ENCODE measurements around the gene SF3A2.

Gene SF3A2

GRCh38 chr19:2214251-2214650 lies 22.4 kb upstream of the SF3A2 start:
- TF ChIP-seq, protein P1, sequence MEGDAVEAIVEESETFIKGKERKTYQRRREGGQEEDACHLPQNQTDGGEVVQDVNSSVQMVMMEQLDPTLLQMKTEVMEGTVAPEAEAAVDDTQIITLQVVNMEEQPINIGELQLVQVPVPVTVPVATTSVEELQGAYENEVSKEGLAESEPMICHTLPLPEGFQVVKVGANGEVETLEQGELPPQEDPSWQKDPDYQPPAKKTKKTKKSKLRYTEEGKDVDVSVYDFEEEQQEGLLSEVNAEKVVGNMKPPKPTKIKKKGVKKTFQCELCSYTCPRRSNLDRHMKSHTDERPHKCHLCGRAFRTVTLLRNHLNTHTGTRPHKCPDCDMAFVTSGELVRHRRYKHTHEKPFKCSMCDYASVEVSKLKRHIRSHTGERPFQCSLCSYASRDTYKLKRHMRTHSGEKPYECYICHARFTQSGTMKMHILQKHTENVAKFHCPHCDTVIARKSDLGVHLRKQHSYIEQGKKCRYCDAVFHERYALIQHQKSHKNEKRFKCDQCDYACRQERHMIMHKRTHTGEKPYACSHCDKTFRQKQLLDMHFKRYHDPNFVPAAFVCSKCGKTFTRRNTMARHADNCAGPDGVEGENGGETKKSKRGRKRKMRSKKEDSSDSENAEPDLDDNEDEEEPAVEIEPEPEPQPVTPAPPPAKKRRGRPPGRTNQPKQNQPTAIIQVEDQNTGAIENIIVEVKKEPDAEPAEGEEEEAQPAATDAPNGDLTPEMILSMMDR (conservative IDR thresholded peaks at IDR 0.05; ENCODE audit: low read length), result no peak
- no peak overlapping the region for H3K4me3 ChIP-seq (ENCODE audit: low read length)
- DNase-seq (ENCODE audit: low read depth), result no peak

DNA sequence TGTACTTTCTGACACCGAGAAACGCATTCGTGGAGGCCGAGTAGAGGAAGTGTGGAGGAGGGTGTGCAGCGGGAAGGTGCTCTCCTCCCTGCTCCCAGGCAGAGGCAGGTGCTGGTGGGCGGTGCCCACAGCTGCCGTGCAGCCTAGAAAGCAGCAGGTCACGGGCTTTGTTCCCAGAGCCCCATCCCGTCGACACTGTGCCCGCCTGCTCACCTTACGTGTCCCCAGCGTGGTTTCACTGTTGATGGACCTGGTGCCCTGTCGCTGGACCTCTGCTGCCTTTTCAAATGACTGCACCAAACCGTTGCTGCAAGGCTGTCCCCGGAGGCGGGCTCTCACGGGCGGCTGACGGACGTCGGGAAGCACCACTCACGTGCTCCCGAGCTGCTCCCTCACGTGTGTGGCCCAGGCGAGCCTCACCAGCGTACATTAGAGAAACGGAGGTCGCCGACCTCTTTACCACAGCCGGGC lies 21.3 kb upstream of the SF3A2 start:
- no peak overlapping the region for H3K4me3 ChIP-seq (ENCODE audit: low read length)
- no peak for DNase-seq (ENCODE audit: low read depth)
- TF ChIP-seq, protein P1 (conservative IDR thresholded peaks at IDR 0.05; ENCODE audit: low read length), result no peak

GRCh38 chr19:2216361-2217225 lies 20.0 kb upstream of the SF3A2 start:
- DNase-seq (ENCODE audit: low read depth), result no peak
- TF ChIP-seq, protein P1 (conservative IDR thresholded peaks at IDR 0.05; ENCODE audit: low read length), result no peak
- no peak overlapping the region for H3K4me3 ChIP-seq (ENCODE audit: low read length)

GRCh38 chr19:2217591-2217990 lies 19.0 kb upstream of the SF3A2 start:
- no peak overlapping the region for H3K4me3 ChIP-seq (ENCODE audit: low read length)
- no peak for DNase-seq (ENCODE audit: low read depth)
- TF ChIP-seq, protein P1 (conservative IDR thresholded peaks at IDR 0.05; ENCODE audit: low read length), result no peak

DNA sequence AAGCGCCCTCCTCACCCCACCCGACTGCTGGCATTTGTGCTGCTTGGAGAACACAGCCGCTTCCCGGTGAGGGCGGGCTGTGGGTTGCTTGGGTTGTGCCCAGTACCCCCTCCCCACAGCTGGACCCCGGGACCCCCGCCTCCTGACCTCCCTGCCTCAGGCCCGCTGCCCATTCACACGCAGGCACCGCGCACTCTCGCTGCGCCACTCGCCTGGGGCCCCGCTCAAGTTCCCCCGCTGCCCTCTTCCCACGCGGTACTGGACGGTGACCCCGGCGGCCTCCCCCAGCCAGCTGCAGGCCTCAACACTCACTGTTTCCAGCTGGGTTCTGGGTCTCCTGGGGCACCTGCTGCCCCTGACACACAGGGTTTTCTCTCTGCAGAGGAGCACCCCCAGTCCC lies 16.9 kb upstream of the SF3A2 start:
- no peak for DNase-seq (ENCODE audit: low read depth)
- no peak overlapping the region for H3K4me3 ChIP-seq (ENCODE audit: low read length)
- TF ChIP-seq, protein P1 (conservative IDR thresholded peaks at IDR 0.05; ENCODE audit: low read length), result no peak

DNA sequence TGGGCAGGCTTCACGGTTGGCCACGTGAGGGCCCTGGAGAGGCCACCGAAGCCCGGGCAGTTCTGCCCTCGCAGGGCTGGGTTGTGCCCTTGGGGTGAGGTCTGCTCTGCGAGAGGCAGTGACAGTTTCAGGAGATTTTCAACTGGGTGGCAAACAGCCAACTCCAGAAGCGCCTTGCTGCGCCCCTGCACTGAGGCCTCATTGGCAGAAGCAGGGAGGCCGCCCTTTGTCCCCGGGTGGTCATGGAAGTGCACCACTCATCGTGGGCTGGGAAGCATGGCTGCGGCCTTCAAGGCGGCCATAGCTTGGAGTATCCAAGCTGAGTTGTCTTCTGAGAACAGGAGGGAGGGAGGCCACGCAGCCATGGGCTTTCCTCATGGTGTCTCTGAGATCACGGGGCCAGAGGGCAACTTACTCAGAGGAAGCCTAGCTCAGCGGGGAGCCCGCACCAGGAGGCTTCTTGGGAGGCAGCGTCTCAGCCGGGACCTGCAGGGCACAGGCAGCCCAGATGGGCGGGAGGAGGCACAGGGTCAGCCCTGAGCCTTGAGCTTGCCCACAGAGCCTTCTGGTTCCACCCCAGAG lies 15.3 kb upstream of the SF3A2 start:
- DNase-seq (ENCODE audit: low read depth), result no peak
- H3K4me3 ChIP-seq (ENCODE audit: low read length), result no peak overlapping the region
- TF ChIP-seq, protein P1 (conservative IDR thresholded peaks at IDR 0.05; ENCODE audit: low read length), result no peak

DNA sequence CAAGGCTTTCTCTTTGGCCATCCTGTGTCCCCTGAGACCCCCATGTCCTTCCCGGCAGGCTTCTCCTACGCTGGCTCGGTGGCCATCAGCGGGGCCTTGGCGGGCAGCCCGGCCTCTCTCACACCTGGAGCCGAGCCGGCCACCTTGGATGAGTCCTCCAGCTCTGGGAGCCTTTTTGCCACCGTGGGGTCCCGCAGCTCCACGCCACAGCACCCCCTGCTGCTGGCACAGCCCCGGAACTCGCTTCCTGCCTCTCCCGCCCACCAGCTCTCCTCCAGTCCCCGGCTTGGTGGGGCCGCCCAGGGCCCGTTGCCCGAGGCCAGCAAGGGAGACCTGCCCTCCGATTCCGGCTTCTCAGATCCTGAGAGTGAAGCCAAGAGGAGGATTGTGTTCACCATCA lies 14.7 kb upstream of the SF3A2 start:
- no peak overlapping the region for H3K4me3 ChIP-seq (ENCODE audit: low read length)
- DNase-seq (ENCODE audit: low read depth), result no peak

More for the DNA sequence above, 14.7 kb upstream of the SF3A2 start:
- TF ChIP-seq, protein P1 (conservative IDR thresholded peaks at IDR 0.05; ENCODE audit: low read length), result no peak
